ENCODE data around the gene CEPT1. TPM values are rescaled to one million over a fixed set of nuclear protein-coding genes. Genes with fewer than 3 reads are reported as not detected.
A peak's percentile ranks its signal among the peaks of the same experiment; 100 is the strongest.

The CEPT1 gene
- total and polyA plus RNA-seq, 12 donors: 6.6 to 19.5 (median 13.1) TPM

DNA sequence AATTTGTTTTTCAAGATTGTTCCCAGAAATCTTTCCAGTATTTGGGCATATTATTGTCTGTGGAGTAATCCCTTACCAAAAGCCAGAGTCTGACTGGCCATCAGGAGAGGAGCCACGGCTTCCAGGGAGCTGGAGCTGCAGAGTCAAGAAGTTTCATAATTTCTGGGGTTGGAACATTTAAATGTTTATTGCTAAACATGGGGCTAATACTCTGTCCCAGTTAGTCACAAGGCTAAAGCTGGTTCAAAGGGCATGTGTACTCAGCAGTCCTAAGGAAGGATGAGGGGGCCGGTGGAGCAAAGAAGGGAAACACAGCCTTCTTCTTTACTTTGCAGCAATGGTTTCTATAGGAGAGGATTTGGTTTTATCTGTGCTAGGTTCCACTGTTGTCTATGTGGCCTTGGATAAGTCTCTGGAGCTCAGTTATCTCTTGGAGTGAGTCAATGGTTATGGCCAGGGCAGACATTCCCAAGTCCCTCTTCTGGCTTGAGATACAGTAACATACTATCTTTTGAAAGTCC, 51.0 kb downstream of the CEPT1 start:
- 82 to 89% methylated on average over 2 of the region's 2 CpGs for WGBS, 2 donors
- no peak for DNase-seq
- H3K4me3 ChIP-seq: no peak overlapping the region
- no peaks in the 10 kb centered on the region for H3K27me3 ChIP-seq
- H3K36me3 ChIP-seq: peaks cover 0 to 84% (median 22%) of the 10 kb centered on the region in 9 donors
- ATAC-seq: peak in 4 of 8 donors; percentile 19 to 80 (median 30)
- intact Hi-C loops (cut with DNase I): no loop called here
- H3K9me3 ChIP-seq: no peaks in the 10 kb centered on the region
- peaks cover 0 to 67% (median 0%) of the 10 kb centered on the region in 9 donors for H3K4me1 ChIP-seq
- TF ChIP-seq, protein P1, sequence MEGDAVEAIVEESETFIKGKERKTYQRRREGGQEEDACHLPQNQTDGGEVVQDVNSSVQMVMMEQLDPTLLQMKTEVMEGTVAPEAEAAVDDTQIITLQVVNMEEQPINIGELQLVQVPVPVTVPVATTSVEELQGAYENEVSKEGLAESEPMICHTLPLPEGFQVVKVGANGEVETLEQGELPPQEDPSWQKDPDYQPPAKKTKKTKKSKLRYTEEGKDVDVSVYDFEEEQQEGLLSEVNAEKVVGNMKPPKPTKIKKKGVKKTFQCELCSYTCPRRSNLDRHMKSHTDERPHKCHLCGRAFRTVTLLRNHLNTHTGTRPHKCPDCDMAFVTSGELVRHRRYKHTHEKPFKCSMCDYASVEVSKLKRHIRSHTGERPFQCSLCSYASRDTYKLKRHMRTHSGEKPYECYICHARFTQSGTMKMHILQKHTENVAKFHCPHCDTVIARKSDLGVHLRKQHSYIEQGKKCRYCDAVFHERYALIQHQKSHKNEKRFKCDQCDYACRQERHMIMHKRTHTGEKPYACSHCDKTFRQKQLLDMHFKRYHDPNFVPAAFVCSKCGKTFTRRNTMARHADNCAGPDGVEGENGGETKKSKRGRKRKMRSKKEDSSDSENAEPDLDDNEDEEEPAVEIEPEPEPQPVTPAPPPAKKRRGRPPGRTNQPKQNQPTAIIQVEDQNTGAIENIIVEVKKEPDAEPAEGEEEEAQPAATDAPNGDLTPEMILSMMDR (IDR thresholded peaks at IDR 0.05): no peak
- peak overlapping the region in 2 of 10 donors; percentile 7 to 84 for H3K27ac ChIP-seq

DNA sequence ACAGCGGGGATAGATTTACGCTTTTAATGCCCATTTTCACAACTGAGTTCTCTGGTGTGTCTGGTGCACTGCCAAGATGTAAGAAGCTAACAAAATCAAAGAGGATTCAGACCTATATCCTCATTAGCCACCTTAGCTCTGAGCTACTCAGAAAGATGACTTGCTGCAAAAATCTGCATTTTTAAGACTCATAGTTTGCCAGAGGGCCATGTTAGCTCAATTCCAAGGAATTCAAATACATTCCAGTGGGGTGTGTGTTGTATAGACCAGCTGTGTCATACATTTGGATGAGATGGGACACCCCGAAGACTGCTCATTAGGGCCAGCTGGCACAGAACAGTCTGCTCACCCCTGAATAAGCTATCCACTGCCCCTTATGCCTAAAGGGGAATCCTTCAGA, 51.5 kb downstream of the CEPT1 start:
- Histone ChIP-seq H3K4me3 (no peak overlapping the region), H3K4me1 (peaks cover 0 to 69% (median 0%) of the 10 kb centered on the region in 9 donors), H3K27ac (peak overlapping the region in 2 of 10 donors; percentile 7 to 84), H3K36me3 (peaks cover 0 to 84% (median 17%) of the 10 kb centered on the region in 9 donors), H3K9me3 (no peaks in the 10 kb centered on the region), H3K27me3 (no peaks in the 10 kb centered on the region)
- TF ChIP-seq, protein P1 (IDR thresholded peaks at IDR 0.05): no peak
- no peak for DNase-seq
- WGBS, 2 donors: 57 to 84% methylated on average over 3 of the region's 3 CpGs
- intact Hi-C loops (cut with DNase I): no loop called here
- no peak for ATAC-seq

DNA sequence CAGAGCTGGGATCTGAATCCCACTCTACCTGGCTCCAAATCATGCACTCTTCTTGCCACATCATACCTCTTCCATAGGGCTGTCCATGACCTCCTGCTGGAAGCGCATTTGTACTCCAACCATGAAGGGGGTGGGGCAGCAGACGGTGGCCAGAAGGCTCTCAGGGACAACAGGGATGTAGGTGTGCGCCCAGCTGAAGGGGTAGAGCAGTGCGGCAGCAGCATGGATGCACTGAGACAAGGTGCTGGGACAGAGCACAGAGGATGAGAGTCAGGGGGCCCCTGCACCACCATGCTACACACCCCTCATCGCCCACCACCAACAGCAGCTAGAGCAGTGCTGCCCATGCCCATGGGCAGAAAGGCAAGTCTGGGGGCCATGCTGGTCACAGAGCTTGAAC, 52.1 kb downstream of the CEPT1 start:
- DNase-seq (no peak), ATAC-seq (no peak)
- Histone ChIP-seq H3K36me3 (peaks cover 0 to 84% (median 11%) of the 10 kb centered on the region in 9 donors), H3K4me1 (peaks cover 0 to 75% (median 0%) of the 10 kb centered on the region in 9 donors), H3K27ac (peak overlapping the region in 2 of 10 donors; percentile 38 to 84), H3K9me3 (no peaks in the 10 kb centered on the region), H3K4me3 (no peak overlapping the region), H3K27me3 (no peaks in the 10 kb centered on the region)
- TF ChIP-seq, protein P1 (IDR thresholded peaks at IDR 0.05): no peak
- WGBS, 2 donors: 96 to 97% methylated on average over 5 of the region's 5 CpGs
- intact Hi-C loops (cut with DNase I): no loop called here

DNA sequence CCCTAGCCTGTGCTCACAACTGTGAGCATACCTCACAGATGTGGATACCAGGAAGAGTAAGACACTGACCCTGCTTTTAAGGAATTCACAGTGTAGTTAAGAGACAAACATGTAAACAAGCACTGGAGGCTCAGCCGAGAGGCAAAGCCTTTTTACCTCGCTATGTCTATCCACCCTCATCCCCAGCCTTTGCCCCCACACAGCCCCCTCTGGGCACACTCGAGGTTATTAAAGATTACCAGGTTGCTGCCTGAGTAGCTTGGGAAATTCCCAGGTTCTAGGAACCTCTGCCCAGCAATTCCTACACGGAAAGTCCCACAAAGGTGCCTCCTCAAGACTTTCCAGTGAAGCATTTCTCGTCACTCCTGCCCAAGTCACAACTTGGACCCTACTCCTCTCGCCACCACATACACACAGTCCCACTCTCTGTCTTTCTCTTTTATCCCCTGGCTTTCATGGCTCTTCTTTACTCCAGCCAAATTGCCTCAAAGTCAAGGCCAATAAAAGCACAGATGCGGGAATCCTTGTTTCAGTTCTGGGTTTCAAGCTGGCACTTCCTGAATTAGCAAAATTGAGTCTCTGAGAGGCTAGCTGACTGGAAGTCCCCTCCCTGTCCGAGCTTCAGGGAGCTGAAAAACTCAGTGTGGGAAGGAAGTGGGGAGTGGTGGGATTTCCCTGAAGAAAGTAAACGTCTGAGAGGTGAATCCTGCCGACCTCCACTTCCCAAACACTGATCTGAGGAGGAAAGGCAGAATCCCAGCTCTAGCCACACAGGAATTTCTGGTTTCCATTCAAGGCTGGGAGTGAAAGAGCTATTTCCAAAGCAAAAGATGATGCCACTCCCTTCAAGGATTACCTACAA, 52.9 kb downstream of the CEPT1 start:
- ATAC-seq (peak in 3 of 8 donors; percentile 31 to 46 (median 31)), DNase-seq (no peak)
- 55 to 60% methylated on average over 10 of the region's 10 CpGs for WGBS, 2 donors
- H3K27ac ChIP-seq: peak overlapping the region in 4 of 10 donors; percentile 35 to 84 (median 40)
- intact Hi-C loops (cut with DNase I): no loop called here
- H3K4me3 ChIP-seq: peak overlapping the region in 1 of 10 donors; percentile 6
- H3K9me3 ChIP-seq: no peaks in the 10 kb centered on the region
- peaks cover 0 to 83% (median 5%) of the 10 kb centered on the region in 9 donors for H3K36me3 ChIP-seq
- TF ChIP-seq, protein P1 (IDR thresholded peaks at IDR 0.05): no peak
- no peaks in the 10 kb centered on the region for H3K27me3 ChIP-seq
- peaks cover 0 to 83% (median 0%) of the 10 kb centered on the region in 9 donors for H3K4me1 ChIP-seq
